ENCODE results near the gene MID1IP1. TPM values are rescaled to one million over a fixed set of nuclear protein-coding genes. Genes with fewer than 3 reads are reported as not detected.

The MID1IP1 gene
- total RNA-seq, 1 donor from 2014 or later: 40.4 TPM

GRCh38 chrX:38754818-38755718 is 46.2 kb upstream of the MID1IP1 start:
- Histone ChIP-seq H3K9ac (ENCODE audit: low read length) (no peak overlapping the region), H3K4me1 (ENCODE audit: insufficient read depth, low read length) (no peaks in the 10 kb centered on the region), H3K4me3 (ENCODE audit: insufficient read depth, low read depth, low read length) (no peak overlapping the region), H3K4me2 (ENCODE audit: low read length) (no peak overlapping the region), H4K20me1 (ENCODE audit: insufficient read depth, low read length) (no peaks in the 10 kb centered on the region), H2AFZ (ENCODE audit: low read depth, low read length) (no peak overlapping the region), H3K27ac (ENCODE audit: low read depth, low read length) (no peak overlapping the region), H3K27me3 (ENCODE audit: insufficient read depth, low read length) (peaks cover 7% of the 10 kb centered on the region), H3K36me3 (ENCODE audit: insufficient read depth, low read length) (no peaks in the 10 kb centered on the region), H3K79me2 (ENCODE audit: insufficient read depth, low read length) (no peaks in the 10 kb centered on the region), H3K9me3 (ENCODE audit: insufficient read depth, low read depth, low read length) (no peaks in the 10 kb centered on the region)
- no peak overlapping the region for H3K4me3 Mint-ChIP-seq (ENCODE audit: unreplicated experiment)
- H3K9me3 Mint-ChIP-seq (ENCODE audit: unreplicated experiment): no peaks in the 10 kb centered on the region
- peaks cover 25% of the 10 kb centered on the region for H3K27me3 Mint-ChIP-seq (ENCODE audit: low read depth, unreplicated experiment)
- no peaks in the 10 kb centered on the region for H3K4me1 Mint-ChIP-seq (ENCODE audit: low read depth, unreplicated experiment)
- FAIRE-seq (peak; percentile 73), DNase-seq (ENCODE audit: low read depth) (no peak)
- no peak overlapping the region for H3K27ac Mint-ChIP-seq (ENCODE audit: unreplicated experiment)
- no peak for TF ChIP-seq CTCF (IDR thresholded peaks at IDR 0.05; ENCODE audit: insufficient read depth, low read depth, low read length)
- TF ChIP-seq EZH2 (IDR thresholded peaks at IDR 0.05; ENCODE audit: insufficient read depth, low read length): no peak
- no peaks in the 10 kb centered on the region for H3K36me3 Mint-ChIP-seq (ENCODE audit: low read depth, unreplicated experiment)

GRCh38 chrX:38760883-38761282 is 40.4 kb upstream of the MID1IP1 start:
- Histone ChIP-seq H2AFZ (ENCODE audit: low read depth, low read length) (no peak overlapping the region), H3K36me3 (ENCODE audit: insufficient read depth, low read length) (no peaks in the 10 kb centered on the region), H3K79me2 (ENCODE audit: insufficient read depth, low read length) (no peaks in the 10 kb centered on the region), H3K9me3 (ENCODE audit: insufficient read depth, low read depth, low read length) (no peaks in the 10 kb centered on the region), H3K27ac (ENCODE audit: low read depth, low read length) (no peak overlapping the region), H3K27me3 (ENCODE audit: insufficient read depth, low read length) (no peaks in the 10 kb centered on the region), H3K9ac (ENCODE audit: low read length) (no peak overlapping the region), H4K20me1 (ENCODE audit: insufficient read depth, low read length) (no peaks in the 10 kb centered on the region), H3K4me1 (ENCODE audit: insufficient read depth, low read length) (no peaks in the 10 kb centered on the region), H3K4me2 (ENCODE audit: low read length) (no peak overlapping the region), H3K4me3 (ENCODE audit: insufficient read depth, low read depth, low read length) (no peak overlapping the region)
- no peaks in the 10 kb centered on the region for H3K36me3 Mint-ChIP-seq (ENCODE audit: low read depth, unreplicated experiment)
- no peak for TF ChIP-seq CTCF (IDR thresholded peaks at IDR 0.05; ENCODE audit: insufficient read depth, low read depth, low read length)
- no peak for TF ChIP-seq EZH2 (IDR thresholded peaks at IDR 0.05; ENCODE audit: insufficient read depth, low read length)
- FAIRE-seq (no peak), DNase-seq (ENCODE audit: low read depth) (no peak)
- H3K4me3 Mint-ChIP-seq (ENCODE audit: unreplicated experiment): no peak overlapping the region
- H3K27ac Mint-ChIP-seq (ENCODE audit: unreplicated experiment): no peak overlapping the region
- H3K9me3 Mint-ChIP-seq (ENCODE audit: unreplicated experiment): no peaks in the 10 kb centered on the region
- no peaks in the 10 kb centered on the region for H3K4me1 Mint-ChIP-seq (ENCODE audit: low read depth, unreplicated experiment)
- H3K27me3 Mint-ChIP-seq (ENCODE audit: low read depth, unreplicated experiment): peaks cover 10% of the 10 kb centered on the region

- no peaks in the 10 kb centered on the region for H3K36me3 ChIP-seq (ENCODE audit: insufficient read depth, low read length)
- H3K9me3 ChIP-seq (ENCODE audit: insufficient read depth, low read depth, low read length): no peaks in the 10 kb centered on the region
- H3K4me2 ChIP-seq (ENCODE audit: low read length): no peak overlapping the region
- no peak overlapping the region for H3K9ac ChIP-seq (ENCODE audit: low read length)
- H3K4me3 ChIP-seq (ENCODE audit: insufficient read depth, low read depth, low read length): no peak overlapping the region
- Mint-ChIP-seq H3K36me3 (ENCODE audit: low read depth, unreplicated experiment) (no peaks in the 10 kb centered on the region), H3K4me3 (ENCODE audit: unreplicated experiment) (no peak overlapping the region), H3K27me3 (ENCODE audit: low read depth, unreplicated experiment) (peaks cover 2% of the 10 kb centered on the region), H3K4me1 (ENCODE audit: low read depth, unreplicated experiment) (no peaks in the 10 kb centered on the region), H3K9me3 (ENCODE audit: unreplicated experiment) (no peaks in the 10 kb centered on the region), H3K27ac (ENCODE audit: unreplicated experiment) (no peak overlapping the region)
- no peaks in the 10 kb centered on the region for H3K79me2 ChIP-seq (ENCODE audit: insufficient read depth, low read length)
- TF ChIP-seq EZH2 (IDR thresholded peaks at IDR 0.05; ENCODE audit: insufficient read depth, low read length) (no peak), CTCF (IDR thresholded peaks at IDR 0.05; ENCODE audit: insufficient read depth, low read depth, low read length) (peak; percentile 20)
- H3K27ac ChIP-seq (ENCODE audit: low read depth, low read length): no peak overlapping the region
- FAIRE-seq: peak; percentile 100
- H3K4me1 ChIP-seq (ENCODE audit: insufficient read depth, low read length): no peaks in the 10 kb centered on the region
- H2AFZ ChIP-seq (ENCODE audit: low read depth, low read length): no peak overlapping the region
- no peaks in the 10 kb centered on the region for H3K27me3 ChIP-seq (ENCODE audit: insufficient read depth, low read length)
- DNase-seq (ENCODE audit: low read depth): peak; percentile 0
- H4K20me1 ChIP-seq (ENCODE audit: insufficient read depth, low read length): no peaks in the 10 kb centered on the region
Measured at GRCh38 chrX:38768079-38768478, 33.2 kb upstream of the MID1IP1 start.

All from astrocyte (in vitro differentiated cells and primary cell).